NB4 (cell line): ENCODE measurements around the gene TMEM114.

ENCODE experiments used
- CTCF ChIP-seq: IDR thresholded peaks from one replicate; pipeline ENCODE4 v1.5.1; 2012; ENCODE audit warnings: low read depth, low read length
- MYC ChIP-seq: IDR thresholded peaks from 2 replicates; pipeline ENCODE4 v1.6.1; 2011; ENCODE audit warnings: low read depth, low read length
- POLR2A ChIP-seq: IDR thresholded peaks from 2 replicates; pipeline ENCODE4 v1.6.1; 2011; ENCODE audit warnings: mild to moderate bottlenecking; ENCODE audit not compliant: insufficient read length; ENCODE audit errors: extremely low read depth

- TF ChIP-seq MYC (no peak), POLR2A (no peak), CTCF (no peak)
Observed at GRCh38 chr16:8589900-8590688, at the start of gene TMEM114.
